C4-2B (cell line): Measurements from ENCODE around the gene ADARB2.

ENCODE experiments used
- H3K27ac ChIP-seq: fragments of 450-650 bp; 2 replicates; pipeline ENCODE4 v1.5.1; 2017
- ZFX ChIP-seq: fragments of 450-650 bp; IDR thresholded peaks from 2 replicates; pipeline ENCODE4 v1.6.1; 2017
- TF ChIP-seq, protein P1 (sequence below): fragments of 450-650 bp; conservative IDR thresholded peaks from 2 replicates; pipeline ENCODE4 v1.5.1; 2017; ENCODE audit warnings: mild to moderate bottlenecking

ADARB2 gene

DNA sequence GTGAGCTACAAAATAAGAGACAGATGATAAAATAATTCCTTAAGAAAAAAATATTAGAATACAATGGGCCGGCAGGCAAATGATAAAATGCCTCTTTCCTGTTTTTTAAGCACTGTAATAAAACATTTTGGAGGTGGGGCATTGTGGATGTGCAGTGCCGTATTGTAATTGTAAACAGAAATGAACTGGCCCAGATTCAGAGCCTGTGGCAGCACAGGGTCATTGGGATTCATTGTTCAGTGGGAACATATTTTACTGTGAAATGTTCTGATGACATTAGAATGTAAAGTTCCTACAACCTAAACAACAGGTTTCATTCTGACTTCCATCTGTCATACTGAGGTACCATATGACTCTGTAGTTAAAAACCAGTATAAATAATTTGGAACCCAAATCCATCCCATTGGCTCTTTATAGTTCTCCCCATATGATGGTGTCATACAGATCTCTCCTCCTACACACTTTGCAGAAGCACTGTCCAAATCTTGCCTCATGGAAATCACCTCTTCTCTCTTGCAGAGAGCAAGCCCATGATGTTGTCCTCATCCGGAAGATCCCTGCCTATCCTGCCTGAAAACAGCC lies 416.5 kb downstream of the ADARB2 start:
- peak overlapping the region; percentile 66 for H3K27ac ChIP-seq
- TF ChIP-seq ZFX = no peak
- TF ChIP-seq, protein P1, sequence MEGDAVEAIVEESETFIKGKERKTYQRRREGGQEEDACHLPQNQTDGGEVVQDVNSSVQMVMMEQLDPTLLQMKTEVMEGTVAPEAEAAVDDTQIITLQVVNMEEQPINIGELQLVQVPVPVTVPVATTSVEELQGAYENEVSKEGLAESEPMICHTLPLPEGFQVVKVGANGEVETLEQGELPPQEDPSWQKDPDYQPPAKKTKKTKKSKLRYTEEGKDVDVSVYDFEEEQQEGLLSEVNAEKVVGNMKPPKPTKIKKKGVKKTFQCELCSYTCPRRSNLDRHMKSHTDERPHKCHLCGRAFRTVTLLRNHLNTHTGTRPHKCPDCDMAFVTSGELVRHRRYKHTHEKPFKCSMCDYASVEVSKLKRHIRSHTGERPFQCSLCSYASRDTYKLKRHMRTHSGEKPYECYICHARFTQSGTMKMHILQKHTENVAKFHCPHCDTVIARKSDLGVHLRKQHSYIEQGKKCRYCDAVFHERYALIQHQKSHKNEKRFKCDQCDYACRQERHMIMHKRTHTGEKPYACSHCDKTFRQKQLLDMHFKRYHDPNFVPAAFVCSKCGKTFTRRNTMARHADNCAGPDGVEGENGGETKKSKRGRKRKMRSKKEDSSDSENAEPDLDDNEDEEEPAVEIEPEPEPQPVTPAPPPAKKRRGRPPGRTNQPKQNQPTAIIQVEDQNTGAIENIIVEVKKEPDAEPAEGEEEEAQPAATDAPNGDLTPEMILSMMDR = no peak

DNA sequence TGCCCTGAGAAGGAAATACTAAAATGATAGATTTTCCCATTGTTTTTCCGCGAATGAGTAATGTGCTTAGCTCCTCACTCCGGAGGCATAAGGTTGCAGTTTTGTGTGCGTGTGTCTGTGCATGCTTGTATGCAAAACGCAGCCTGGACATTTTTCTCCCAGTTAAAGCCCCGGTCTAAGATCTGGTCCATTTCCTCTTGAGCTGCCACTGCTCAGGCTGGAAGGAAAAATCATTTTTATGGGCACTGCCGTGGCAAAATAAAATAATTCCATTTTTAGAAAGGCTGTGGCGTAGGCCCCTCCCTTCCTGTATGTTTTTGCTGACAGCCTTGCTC lies 420.5 kb downstream of the ADARB2 start:
- H3K27ac ChIP-seq = no peak overlapping the region
- TF ChIP-seq, protein P1 = no peak
- TF ChIP-seq ZFX = no peak

DNA sequence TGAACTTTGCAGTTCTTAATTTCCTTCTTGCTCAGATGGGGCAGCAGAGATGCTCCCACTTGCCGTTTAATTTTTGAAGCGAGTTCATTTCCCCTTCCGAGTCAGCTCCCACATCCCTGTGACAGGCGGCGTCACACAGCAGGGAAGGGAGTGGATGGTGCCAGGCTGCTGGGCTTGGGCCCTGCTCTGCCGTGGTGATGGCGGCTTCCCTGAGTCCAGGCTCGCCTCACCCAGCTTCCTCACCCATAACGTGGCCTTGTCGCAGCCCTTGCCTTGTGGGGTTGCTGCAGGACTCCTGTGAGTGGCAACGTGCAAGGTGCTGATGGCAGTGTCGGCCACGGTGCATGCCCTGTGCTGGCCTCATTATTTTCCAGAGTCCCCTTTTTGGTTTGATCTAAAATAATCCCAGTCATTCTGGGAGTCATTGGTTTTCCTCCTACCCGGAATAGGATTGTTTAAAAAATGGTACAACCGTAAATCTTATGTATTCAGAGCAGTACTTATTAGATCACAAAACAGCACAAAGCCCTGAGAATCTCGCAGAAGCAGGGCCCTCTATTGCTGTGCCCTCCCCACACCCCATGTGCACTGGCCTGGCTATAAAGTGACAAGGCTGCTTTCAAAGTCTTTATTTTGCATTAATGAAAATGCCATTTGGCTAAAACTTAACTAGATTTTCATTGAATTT lies 421.1 kb downstream of the ADARB2 start:
- H3K27ac ChIP-seq = no peak overlapping the region
- TF ChIP-seq ZFX = no peak
- TF ChIP-seq, protein P1 = no peak

DNA sequence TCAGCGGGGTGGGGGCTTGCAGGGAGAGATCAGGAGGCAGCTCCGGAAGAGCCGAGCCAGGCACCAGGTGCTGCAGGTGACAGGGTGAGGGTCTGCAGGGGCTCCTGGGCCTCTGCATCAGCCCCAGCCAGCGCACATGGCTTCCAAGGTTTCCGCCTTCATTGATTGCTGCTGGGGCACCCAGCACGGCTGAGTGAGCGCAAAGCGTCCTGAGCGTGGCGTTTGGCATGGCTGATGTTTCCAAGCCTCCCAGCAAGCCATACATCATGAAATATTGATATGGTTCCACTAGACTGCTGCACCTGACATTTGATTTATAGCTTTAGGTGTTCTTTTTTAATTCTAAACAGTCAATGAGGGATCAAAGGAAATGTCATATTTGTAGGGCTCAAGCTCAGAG lies 422.1 kb downstream of the ADARB2 start:
- TF ChIP-seq, protein P1 = no peak
- no peak for TF ChIP-seq ZFX
- H3K27ac ChIP-seq = no peak overlapping the region

DNA sequence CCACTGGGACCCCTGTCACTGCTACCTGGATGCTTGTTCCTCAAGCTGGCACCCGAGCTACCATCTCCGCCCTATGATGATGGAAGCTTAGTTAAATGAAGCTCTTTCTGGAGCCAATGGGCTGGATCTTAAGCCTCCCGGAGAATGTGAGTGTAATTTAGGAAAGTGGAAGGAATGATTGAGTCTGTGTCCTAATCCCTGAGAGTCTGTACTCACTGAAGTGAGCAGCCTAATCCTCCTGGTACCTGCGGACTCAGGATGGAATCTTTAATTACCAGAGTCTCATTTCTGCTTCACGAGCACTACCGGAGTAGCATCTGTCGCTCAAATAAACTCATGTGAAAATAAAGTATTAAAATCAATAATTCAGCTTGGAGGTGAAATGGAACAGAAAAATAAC lies 425.6 kb downstream of the ADARB2 start:
- H3K27ac ChIP-seq = no peak overlapping the region
- no peak for TF ChIP-seq ZFX
- TF ChIP-seq, protein P1 = no peak

DNA sequence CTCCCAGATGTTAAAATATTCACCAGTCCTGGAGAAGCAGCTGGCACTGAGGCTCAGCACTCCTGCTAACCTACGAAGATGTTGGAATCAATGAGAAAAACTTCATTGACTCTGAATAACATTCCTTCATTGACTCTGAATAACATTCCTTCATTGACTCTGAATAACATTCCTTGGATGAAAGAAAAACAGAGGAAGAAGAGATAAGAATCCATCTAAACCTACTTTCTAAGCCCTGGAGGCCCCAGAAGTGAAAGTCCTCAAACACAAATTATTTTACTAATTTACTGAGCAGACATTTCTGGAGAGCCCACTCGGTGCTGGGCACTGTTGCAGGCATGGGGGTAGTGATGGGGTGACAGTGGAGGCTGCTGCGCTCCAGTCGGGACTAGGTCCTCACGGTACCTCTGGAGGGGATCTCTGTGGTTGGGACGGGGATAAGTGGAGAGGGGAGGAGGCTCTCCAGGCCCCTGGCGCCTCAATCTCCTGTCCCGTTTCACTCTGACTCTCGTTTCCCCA lies 427.0 kb downstream of the ADARB2 start:
- no peak overlapping the region for H3K27ac ChIP-seq
- TF ChIP-seq, protein P1 = no peak
- TF ChIP-seq ZFX = no peak

DNA sequence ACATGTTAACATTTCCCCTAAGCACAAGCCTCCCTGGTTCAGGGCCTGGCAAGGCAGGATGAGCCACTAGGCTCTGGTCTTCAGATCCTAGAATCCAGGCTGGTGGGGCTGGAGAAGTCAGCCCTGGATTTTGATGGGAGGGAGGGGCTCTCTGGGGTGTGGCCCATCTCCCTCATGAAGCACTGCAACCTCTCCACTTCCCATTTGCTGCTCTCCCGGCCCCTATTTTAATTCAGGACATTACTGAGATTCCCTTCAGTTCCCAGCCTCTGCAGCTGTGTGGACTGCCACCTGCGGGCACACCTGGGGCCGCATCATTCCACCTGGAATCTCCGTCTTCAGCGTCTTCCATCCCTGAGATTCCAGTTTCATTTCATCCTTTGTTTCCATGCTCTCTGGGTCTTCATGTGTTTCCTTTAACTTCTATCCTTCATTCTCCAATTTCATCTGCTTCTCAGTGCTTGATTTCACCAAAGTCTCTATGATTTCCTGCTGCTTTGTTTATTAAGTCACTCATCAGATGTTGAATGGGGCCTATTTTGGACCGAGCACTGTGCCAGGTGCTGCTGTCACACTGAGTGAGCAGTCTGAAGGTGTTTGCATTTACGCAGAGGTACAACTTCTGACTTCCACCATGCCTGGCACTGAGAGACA lies 427.6 kb downstream of the ADARB2 start:
- no peak for TF ChIP-seq ZFX
- TF ChIP-seq, protein P1 = no peak
- H3K27ac ChIP-seq = no peak overlapping the region
